NCI-H1105 treated with DMSO at 0.1 percent for 48 hours (cell line): Measurements from ENCODE around the gene ARMH1.
"Not testable (repeated sequence)": the region's sequence is repeated elsewhere in the genome, so short reads cannot be mapped to it uniquely, and the experiment has no call there.

ENCODE experiments used
- DNase-seq: peaks from one replicate; lab custom pipeline; 2025; lab: John Stamatoyannopoulos, UW

Gene ARMH1

DNA sequence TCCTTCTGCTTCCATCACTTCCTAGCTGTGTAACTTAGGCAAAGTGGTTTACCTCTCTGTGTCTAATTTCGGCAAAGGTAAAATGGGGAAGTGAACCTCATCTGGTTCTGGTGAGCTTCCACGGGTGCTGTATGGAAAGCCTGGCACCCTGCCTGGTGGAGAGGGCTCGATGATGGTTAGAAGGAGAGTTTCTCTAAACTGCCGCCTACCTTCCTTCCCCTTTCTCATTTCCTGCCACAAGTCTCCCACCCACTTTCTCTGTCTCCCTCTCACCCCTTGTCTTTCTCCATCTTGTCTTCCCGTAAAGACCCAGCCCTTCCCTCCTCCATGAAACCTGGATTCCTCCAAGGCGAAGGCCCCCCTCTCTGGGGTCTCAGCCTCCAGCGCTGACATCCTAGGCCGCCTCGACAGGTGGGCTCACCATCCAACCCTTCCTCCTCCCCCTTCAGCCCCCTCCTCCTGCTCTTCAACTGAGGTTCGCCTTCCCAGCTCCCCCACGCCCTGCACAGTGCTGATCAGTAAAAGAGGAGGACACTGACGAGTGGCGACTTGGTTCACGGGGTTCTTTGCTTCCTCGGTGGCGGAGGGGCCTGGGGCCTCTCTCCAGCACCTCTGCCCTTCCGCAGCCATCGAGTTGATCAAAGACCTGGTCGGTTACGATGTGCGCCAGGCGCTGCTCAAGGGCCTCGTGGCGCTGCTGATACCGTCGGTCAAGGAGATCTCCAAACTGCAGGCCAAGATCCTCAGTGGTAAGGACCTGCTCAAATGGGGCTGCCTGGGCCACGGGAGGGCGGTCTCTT, 49.2 kb downstream of the ARMH1 start:
- no peak for DNase-seq

DNA sequence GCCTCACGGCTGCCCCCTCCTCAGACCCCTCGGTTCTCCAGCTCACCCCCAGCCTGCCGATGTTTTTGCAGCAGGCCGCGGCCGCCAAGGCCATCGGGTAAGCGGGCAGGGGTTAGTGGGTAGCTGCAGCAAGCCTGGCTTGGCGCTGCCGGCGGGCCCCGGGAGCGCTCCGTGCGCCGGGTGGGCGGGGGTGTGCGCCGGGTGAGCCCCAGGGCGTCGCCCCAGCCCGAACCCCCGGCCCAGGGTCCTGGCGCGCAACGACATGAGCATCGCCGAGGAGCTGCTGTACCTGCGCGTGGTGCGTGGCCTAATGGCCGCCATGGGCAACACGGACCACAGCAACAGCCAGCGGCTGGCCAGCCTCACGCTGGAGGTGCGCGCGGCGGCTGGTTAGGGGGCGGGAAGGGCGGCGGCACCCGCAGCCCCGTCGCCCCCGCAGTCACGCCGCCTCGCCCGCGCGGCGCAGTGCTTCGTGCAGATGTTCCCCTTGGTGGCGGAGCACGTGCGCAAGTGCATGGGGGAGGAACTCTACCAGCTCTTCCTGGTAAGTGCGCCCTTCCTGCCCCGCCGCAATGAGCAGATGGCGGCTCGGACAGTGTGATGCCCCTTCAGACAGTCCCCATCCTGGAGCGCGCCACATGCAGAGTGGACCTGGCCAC, 49.9 kb downstream of the ARMH1 start:
- no peak for DNase-seq

DNA sequence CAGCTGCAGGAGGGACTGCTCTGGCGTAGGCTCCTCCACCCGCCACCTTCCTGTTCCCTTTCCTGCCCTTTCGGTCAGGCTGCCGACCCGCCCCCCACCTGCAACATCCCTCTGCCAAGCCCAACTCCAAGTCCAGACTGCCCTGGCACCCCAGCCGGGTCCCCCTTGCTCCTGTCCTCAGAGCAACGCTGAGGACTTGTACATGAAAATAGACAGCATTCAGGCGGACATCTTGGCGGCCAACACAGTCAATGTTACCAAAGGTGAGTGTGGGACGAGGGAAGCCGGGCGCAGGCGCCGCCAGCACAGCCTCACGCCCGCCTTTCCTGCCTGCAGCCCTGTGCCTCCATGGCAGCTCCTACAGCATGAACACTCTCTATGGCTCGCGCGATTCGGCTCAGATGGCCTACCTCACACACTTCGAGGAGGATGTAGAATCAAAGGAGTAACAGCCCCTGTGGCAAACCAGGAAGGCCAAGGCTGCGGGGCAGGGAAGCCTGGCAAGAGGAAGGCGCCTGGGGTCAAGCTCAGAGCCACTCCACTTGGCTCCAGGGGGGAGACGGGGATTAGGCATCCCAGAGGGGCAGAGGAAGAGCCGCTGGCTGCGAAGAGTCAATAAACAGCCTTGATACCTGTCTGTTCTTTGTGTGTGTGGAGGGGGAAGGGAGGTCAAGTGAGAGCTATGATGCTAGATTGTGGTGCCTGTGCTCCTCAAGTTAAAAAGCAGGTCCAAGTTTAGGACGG, 50.6 kb downstream of the ARMH1 start:
- DNase-seq = no peak

DNA sequence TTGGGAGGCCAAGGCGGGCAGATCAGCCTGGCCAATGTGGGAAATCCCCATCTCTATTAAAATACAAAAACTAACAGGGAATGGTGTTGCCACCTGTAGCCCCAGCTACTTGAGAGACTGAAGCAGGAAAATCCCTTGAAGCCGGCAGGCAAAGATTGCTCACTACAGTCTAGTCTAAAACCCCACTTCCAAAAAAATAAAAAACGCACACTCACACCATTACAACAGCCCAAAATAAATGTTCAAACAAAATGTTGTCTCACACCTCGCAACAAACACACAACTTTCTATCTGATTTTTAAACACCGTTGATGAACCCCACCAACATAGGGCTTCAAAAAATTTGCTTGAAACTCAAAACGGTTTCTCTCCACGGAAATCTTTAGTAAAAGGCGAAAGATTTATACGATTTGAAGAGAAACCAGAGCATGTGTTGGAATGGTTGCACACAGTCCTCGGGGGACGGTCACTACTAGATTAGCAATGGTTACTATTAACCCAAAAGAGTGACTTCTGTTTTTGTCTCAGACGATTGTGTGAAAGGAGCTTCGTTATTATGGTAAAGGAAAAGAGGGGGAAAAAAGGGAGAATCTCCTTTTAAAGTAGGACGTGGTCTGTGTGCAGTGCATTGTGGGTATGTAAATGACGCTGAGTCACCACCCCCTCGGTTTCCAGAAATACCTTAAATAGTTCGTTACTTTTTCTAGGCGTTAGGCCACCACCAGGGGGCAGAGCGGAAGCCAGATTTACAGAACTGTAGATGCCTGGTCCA, 56.4 kb downstream of the ARMH1 start, which contains the start of gene RNU5D-1:
Gene RNU5D-1 (minus strand): TSS at position 430 of the 772 bp plus-strand sequence.
- peak; percentile 80 for DNase-seq

DNA sequence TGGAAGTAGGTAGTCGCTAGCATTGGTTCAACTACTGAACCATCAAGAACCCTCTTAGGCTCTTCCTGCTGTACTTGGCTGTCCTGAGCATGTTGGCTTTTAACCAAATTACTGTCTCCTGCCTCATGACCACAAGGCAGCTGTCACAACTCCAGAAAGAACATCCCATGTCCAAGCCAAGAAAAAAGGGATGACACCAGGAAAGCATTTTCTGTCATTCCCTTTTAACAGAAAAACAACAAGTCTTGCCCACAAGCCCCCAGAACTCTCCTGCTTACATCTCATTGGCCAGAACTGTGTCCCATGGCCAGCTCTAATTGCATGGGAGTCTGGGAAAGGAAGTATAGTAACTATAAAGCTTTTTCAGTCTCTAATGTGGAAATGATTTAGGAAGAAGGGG, 58.9 kb downstream of the ARMH1 start:
- no peak for DNase-seq

DNA sequence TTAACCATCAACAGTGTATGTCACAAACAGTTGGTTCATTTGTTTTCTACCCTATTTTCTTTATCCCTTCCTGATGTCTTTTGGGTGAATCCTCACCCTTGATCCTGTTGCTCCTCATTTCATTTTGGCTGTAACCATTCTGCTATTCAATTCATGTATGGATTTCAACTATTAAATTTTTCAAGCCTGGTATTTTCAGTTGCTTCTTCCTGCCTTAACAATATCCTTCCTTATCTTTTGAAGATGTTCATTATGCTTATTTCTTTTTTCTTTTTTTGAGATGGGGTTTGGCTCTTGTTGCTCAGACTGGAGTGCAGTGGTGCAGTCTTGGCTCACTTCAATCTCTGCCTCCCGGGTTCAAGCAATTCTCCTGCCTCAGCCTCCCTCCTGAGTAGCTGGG, 59.3 kb downstream of the ARMH1 start:
- no peak for DNase-seq

DNA sequence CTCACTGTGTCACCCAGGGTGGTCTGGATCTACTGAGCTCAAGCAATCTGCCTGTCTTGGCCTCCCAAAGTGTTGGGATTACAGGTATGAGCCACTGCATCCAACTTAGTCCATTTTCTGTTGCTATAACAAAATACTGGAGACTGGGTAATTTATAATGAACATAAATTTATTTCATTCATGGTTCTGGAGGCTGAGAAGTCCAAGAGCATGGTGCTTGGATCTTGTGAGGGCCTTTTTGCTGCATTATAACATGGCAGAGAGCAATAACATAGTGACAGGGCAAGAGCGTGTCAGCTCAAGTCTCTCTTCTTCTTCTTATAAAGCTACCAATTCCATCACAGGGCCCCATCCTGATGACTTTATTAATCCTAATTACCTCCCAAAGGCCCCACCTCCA, 61.5 kb downstream of the ARMH1 start:
- DNase-seq = no peak

DNA sequence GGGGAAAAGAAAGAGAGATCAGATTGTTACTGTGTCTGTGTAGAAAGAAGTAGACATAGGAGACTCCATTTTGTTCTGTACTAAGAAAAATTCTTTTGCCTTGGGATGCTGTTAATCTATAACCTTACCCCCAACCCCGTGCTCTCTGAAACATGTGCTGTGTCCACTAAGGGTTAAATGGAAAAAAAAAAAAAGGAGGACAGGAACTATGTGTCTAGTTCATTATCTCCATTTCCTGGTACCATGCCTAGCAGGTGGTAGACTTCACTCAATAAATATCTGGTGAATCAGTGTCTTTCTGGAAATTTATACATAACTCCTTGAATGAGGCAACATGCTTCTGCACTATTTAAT, 64.4 kb downstream of the ARMH1 start:
- not testable (repeated sequence) for DNase-seq

DNA sequence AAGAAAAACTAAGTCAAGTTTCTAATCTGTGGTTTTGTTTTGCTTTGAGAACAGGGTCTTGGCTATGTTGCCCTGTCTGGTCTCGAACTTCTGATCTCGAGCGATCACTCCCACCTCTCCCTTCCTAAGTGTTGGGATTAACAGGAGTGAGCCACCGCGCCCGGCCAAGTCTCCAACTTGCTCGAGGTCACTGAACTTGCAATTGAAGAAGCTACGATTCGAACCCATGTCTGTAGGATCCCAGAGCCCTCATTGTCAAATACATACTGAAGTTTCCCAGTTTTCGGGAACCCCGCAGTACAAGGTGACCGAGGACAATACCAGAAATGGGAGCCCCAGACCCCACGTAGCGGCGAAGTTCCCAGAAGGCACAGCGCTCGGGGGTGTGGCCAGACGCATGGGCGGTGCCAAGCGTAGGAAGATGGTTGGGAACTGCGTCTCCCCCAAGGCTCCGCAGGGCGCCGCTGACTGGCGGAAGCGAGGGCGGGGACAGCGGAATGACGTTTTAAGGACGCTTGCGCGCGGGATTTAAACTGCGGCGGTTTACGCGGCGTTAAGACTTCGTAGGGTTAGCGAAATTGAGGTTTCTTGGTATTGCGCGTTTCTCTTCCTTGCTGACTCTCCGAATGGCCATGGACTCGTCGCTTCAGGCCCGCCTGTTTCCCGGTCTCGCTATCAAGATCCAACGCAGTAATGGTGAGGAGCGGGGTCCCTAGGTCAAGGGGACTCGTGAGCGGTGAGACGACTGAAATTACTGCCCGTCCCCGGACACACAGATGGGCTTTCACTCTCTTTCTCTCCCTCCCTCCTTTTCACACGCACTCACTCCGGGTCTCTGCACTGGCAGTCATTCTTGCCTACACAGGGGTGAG, 65.0 kb downstream of the ARMH1 start, which contains the start of gene KIF2C:
Gene KIF2C (plus strand): TSS at position 531 of the 872 bp plus-strand sequence. CDS start 96 bp downstream, at position 627.
- DNase-seq = peak; percentile 98

DNA sequence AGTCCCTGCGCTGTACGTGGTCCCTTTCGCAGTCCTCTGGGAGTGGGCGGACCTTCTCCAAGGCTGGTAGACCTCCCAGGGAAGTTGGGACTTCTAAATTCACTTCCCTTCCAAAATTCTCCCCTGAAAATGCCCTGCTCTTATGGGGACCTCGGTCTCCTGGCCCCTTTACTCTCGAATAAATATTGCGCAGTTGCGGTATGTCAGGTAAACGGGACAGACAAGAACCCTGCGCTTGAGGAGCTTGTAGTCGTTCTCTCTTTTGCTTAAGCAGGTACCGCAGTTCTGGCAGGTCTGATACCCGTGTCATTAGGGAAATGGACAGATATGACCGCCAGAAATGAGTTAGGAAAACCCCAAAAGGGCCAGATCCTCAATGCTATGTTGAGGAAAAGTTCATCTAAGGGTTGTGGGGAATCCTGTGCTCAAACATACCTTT, 65.7 kb downstream of the ARMH1 start:
- no peak for DNase-seq

DNA sequence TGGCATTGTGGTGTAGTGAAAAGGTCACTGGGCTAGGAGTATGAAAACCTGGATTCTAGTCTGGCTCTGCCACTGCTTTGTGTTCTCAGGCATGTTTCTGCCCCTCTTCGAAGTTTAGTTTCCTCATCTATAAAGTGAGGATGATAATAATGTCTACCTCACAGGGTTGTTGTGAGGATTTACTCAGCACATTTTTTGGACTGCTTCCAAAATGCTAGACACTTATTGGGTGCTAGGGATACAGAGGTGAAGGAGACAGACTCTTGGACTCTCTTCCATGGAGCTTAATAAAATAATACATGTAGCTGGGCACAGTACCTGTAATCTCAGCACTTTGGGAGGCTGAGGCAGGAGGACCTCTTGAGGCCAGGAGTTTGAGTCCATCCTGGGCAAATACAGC, 68.7 kb downstream of the ARMH1 start:
- DNase-seq = no peak

DNA sequence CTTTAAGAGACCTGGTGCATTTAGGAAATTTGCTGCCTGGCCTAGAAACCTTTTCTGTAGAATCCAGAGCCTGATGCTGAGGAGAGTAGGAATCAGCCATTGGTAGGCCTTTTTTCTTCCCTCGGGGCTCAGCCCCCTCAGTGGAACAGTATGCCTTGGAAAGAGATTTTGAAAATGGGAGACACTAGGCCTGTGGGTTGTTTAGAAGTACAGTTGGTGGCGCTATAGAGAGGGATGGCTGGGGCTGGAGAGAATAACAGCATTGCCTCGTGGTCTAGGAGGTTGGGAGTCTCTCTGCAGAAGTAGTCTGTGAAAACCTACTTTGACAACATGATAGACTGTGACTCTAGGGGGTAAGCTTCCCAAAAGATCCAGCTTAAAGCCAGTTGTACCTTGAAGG, 73.4 kb downstream of the ARMH1 start:
- DNase-seq = no peak

DNA sequence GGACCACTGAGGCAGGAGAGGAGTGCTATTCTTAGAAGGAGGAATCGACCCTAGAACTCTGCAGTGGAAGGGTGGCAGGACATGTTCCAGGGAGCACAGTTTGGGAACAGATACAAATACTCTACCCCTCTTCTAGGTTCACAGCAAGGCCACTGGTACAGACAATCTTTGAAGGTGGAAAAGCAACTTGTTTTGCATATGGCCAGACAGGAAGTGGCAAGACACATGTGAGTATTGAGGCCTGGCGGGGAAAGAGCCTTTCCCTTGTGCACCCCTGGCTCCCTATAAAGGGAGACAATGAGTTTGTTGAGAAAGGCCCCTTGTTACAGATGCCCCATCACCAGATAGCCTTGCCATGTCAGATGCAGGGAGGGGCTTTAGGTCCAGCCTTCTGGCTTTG, 82.9 kb downstream of the ARMH1 start:
- DNase-seq = no peak

DNA sequence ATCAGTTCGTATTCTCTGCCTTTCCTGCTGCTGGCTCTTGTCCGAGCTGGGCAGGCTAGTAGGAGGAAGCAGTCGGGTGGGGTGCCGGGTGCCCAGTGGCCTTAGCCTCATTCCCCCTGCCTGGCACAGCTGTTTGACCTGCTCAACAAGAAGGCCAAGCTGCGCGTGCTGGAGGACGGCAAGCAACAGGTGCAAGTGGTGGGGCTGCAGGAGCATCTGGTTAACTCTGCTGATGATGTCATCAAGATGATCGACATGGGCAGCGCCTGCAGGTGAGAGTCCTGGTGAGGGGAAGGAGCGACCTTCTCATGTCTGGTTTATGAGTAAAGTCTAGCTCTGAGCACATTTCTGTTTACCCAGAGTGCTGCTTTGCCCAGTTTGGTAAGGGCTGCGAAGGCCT, 84.6 kb downstream of the ARMH1 start:
- DNase-seq = no peak

DNA sequence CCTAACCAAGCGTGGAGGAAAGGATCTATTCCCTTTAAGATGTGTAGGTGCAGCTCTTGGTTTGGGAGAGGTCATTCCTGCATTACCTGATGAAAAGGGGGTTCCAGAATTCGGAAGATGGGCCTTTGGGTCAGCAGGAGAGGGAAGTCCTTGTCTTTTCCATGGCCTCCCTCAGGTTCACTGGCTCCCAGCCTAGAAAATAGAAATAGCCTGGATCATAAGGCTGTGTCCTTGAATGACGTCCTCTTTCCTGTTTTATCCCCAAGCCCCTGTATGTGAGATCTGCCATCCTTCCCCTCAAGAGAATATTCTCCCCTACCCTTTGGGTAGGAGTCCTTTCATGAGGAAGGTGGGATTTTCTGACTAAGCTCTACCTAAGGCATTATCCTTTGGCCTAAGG, 86.4 kb downstream of the ARMH1 start:
- no peak for DNase-seq

DNA sequence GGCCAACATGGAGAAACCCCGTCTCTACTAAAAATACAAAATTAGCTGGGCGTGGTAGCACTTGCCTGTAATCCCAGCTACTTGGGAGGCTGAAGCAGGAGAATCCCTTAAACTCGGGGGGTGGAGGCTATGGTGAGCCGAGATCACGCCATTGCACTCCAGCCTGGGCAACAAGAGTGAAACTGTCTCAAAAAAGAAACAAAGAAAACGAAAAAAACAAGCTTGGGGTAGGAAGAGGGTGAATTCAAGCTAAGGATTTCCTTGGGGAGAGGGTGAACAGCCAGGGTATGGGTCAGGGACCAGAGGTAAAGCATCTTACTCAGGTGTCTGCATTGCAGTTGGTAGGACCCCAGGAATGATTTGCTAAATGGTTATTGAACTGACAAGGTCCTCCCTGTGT, 91.9 kb downstream of the ARMH1 start:
- DNase-seq = not testable (repeated sequence)
